GM12873 (cell line): Measurements from ENCODE around the gene FAR1.

Source experiments
- CTCF ChIP-seq: IDR thresholded peaks from 2 replicates; pipeline ENCODE4 v1.5.1; 2012; ENCODE audit warnings: low read depth, mild to moderate bottlenecking, moderate library complexity, low read length, control low read depth; ENCODE audit not compliant: insufficient read depth; ENCODE audit errors: missing control alignments

FAR1 gene

DNA sequence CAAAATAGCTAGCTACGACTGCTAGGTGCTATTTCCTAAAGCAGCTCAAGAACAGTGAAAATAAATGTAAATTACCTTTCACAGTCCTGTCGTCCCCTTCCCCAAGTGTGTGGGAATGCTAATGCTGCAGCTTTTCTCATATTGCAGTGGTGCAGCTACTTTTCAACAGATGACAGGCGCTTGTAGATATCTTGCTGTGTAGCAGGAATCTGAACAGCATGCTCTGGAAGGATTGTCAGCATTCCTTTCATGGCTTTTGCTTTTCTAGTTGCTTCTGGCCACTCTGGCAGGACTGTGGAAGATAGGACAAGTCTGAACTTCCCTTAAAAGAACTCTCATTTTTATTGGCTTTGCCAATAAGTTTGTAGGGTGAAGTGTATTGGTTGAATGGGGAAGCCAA lies 18.8 kb downstream of the FAR1 start:
- TF ChIP-seq CTCF, result no peak

DNA sequence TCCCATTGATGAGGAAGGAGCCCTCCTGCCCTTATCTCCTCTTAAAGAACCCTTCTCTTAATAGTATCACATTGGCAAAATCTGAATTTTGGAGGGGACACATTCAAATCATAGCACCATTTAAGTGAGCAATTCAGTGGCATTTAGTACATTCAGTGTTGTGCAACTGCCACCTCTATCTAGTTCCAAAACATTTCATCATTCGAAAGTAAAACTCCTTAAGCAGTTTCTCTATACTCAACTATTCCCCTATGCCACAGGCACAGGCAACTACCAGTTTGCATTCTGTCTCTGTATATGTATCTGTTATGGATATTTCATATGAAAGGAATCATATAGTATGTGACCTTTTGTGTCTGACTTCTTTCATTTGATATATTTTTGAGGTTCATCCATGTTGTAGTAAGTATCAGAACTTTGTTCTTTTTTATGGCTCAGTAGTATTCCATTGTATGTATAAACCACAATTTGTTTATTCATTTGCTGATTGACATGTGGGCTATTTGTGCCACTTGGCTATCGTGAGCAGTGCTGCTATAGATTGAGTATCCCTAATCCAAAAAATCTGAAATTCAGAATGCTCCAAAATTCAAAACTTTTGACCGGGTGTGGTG lies 22.9 kb downstream of the FAR1 start:
- no peak for TF ChIP-seq CTCF

GRCh38 chr11:13692172-13692571 lies 23.7 kb downstream of the FAR1 start:
- no peak for TF ChIP-seq CTCF

DNA sequence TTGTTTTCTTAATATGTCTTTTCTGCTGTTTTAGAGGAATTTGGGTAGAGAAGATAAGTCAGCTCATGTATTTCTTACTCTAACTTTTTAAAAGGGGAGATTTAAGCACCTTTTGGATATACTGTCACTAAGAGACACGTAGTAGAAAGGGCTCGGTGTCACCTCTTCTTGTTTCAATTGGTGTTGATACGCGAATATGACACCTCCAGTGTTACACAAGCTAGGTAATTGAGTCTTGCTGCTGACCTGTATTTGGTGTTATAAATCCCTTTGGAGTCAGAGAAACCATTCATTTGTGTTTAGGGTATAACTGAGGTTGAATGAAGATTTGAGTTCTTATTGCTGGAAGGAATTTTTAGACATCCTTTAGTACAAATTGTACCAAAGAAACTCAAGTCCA lies 25.6 kb downstream of the FAR1 start:
- no peak for TF ChIP-seq CTCF

GRCh38 chr11:13695886-13696285 lies 27.4 kb downstream of the FAR1 start:
- no peak for TF ChIP-seq CTCF

DNA sequence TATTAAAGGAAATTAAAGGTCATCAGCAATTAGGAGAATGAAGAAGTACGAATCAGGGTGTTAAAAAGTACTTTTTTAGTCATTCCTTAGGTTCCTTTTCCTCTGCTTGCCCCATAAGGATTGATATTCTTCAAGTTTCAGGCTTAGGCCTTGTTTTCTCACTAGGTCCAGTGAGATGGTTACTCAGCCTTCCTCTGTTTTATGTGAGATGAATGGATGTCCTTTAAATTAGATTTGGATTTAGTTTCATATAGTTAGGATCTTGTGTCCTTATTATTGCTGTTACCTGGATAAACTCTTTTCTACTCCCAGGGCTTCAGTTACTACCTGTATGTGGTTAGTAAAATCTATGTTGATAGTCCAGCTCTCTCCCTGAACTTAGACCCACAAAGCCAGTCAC lies 29.2 kb downstream of the FAR1 start:
- TF ChIP-seq CTCF, result no peak

GRCh38 chr11:13698132-13698531 lies 29.7 kb downstream of the FAR1 start:
- TF ChIP-seq CTCF, result no peak
